ENCODE data around the gene IFT122.
A peak's percentile ranks its signal among the peaks of the same experiment; 100 is the strongest.

Gene IFT122

GRCh38 chr3:129441215-129441614 is 1.2 kb downstream of the IFT122 start:
- no peak for DNase-seq (ENCODE audit: low spot score)

DNA sequence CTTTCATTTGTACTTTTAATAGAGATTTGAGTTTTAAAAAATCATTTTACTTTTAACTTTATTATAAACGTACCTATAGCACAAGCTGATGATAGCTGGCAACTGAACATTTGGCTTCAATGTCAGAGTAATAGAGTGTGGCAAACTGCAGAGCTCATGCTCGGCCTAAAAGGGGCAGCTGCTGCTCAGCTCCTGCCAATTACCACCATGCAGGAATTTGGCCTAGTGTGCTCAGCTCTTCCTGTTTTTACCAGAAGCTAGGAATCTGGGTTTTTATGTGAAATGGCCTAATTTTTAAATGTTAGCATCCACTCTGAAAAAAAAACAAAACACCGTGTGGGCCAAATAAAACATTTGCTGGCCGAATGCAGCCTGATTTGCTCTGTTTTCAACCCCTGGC is 1.8 kb downstream of the IFT122 start:
- no peak for DNase-seq (ENCODE audit: low spot score)

GRCh38 chr3:129442486-129442885 is 2.5 kb downstream of the IFT122 start:
- no peak for DNase-seq (ENCODE audit: low spot score)

GRCh38 chr3:129442947-129443346 is 2.9 kb downstream of the IFT122 start:
- DNase-seq (ENCODE audit: low spot score) = no peak

DNA sequence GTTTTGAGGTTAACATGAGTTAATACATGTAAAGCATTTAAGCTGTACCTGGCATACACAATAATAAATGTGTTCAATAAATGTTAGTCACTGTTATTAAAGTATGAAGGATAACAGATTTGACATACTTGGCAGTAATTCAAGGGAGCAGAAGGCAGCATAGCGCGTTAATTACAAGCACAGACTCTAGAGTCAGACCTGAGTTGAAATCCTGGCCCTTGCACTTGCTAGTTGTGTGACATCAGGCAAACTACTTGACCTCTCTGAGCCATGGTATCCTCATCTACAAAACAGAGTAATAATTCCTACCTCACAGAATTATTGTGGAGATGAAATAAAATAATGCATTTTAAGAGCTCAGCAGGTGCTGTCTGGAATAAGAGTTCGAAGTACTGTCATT is 5.4 kb downstream of the IFT122 start:
- no peak for DNase-seq (ENCODE audit: low spot score)

DNA sequence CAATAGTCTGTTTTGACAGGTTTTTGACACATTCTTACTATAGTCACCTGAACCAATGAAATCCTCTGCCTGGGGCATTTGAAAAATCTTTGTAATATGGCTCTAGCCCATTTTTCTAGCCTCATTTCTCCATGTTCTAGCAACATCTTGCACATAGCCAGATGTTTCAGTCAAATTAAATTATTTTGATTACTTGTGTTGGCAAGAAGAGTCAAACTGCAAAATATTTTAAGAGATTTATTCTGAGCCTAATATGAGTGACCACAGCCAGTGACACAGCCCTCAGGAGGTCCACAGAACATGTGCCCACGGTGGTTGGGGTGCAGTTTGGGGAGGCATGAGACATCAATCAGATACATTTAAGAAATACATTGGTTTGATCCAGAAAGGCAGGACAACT is 6.9 kb downstream of the IFT122 start:
- no peak for DNase-seq (ENCODE audit: low spot score)

DNA sequence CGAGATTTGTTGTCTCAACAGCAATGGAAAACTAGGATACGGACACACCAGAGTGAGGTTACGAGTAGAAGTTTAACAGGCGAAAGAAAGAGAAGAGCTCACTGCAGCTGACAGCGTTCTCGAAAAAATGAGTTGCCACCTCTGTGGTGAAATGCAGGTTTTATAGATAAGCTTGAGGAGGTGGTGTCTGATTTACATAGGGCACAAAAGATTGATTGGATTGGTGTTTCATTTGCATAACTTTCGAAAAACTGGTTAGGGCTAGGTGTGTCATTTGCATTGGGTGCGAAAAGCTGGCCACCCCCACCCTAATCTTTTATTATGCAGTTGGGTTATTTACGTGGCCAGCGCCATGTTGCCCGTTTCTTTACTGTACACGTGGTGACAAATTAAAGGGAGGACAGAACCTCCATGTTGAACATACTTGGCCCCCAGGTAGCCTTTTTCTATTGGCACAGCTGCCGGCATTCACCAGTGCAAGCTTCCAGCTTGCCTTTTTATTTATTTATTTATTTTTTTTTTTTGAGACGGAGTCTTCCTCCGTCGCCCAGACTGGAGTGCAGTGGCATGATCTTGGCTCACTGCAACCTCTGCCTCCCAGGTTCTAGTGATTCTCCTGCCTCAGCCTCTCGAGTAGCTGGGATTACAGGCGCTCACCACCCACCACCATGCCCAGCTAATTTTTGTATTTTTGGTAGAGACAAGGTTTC is 8.3 kb downstream of the IFT122 start:
- DNase-seq (ENCODE audit: low spot score) = no peak

DNA sequence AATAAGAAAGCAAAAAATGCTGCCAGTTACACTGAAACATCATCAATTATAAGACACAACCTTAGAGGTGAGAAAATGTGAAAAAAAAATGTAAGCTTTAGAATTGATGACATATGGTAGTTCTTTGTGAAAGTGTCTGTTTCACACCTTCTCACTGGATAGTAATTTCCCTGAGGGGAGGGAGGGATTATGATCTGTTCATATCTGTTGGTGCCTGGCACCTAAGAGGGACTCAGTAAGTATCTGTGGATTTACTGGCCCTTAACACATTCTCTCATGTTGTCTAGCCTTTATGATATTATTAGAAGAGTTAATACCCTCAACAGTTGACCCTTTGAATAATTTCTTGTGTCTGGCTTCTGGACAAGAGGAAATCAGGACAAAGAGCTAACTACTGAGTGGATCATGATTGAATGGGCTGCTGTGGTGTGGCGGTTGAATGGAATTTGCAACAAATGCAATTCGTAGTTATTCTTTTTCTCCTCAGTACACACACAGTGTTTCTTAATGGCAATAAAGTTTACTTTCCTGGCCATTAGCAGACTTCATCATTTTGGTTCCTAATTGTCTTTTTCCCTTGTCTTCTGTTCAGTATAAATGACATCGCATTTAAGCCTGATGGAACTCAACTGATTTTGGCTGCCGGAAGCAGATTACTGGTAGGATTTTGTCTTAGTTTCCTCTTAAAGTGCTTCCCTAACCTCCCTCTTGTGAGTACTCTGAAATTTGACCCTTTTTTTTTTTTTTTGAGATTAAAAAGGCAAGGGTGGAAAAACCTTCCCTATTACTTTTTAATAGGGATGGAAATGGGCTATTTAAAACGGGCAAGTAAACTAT is 9.5 kb downstream of the IFT122 start:
- DNase-seq (ENCODE audit: low spot score) = no peak

DNA sequence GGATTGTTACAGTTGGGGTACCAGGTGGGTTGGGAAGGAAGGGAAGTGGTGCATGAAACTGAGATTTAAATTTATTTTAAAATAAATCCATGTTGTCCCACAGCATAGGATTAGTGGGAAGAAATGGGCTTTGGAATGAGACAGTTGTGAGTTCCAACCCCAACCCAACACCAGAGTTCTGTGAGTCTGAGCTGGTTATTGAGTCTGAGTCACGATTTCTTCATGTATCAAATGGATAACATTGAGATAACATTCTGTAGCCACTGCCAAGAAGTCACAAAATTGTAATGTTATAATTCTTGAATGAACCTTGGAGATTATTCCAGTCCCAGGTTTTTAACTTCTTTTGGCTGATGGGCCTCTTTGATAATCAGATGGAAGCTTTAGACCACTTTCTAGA is 13.7 kb downstream of the IFT122 start:
- DNase-seq (ENCODE audit: low spot score) = no peak

DNA sequence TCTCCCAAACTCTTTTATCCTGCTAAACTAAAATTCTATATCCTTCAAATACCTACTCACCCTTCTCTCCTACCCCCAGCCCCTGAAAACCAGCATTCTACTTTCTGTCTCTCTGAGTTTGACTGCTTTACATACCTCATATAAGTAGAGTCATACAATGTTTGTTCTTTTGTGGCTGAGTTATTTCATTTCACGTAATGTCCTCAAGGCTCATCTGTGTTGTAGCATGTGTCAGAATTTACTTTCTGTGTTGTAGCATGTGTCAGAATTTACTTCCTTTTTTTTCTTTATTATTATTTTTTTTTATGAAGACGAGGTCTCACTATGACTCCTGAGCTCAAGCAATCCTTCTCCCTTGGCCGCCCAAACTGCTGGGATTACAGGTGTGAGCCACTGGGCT is 20.1 kb downstream of the IFT122 start:
- no peak for DNase-seq (ENCODE audit: low spot score)

- no peak for DNase-seq (ENCODE audit: low spot score)
These were observed 20.5 kb downstream of the IFT122 start for GRCh38 chr3:129460572-129460971.

DNA sequence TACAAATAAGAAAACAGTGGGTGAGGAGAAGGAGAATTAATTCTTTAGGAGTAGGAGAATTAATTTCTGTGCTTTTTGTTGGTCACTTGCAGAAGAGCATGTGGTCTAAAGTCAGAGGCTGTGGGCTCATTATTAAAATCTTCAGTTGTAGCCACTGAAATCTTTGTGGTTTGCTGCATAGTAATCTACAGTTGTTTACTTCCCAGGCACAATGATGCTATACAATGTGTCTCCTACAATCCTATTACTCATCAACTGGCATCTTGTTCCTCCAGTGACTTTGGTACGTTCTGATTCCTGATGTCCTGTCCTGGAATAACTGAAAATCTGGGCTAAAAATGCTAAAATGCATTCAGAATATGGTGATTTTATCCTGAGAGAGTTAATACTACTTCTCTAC is 21.0 kb downstream of the IFT122 start:
- DNase-seq (ENCODE audit: low spot score) = peak; percentile 68

DNA sequence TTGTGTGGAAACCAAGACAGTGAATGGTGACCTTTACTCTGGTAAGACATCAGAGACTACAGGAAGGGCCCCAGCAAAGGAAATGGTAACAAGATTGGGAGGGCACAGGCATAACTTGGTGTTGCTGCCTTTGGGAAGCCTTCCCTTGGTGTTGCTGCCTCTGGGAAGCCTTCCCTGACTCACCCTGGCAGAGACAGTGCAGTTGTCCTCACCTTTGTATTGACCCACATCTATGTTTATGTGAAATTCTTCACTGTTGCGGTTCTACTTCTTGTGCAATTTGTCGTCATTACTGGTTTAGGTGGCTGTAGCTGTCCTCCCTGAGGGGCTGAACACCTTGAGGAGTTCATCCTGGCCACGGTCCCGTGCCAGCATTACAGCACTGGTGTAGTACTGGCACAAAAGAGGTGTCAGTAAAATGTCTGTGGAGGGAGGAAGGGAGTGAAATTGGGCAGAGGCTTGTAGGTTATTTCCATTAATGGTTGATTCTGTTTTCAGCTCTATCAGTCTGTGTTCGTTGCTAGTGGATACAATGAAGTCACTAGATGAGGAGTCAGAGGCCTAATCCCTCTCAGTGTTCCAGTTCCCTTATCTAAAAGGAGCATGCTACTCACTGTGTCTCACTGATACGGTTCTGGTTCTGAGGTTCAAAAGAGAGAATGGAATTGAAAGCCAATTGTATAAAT is 21.6 kb downstream of the IFT122 start:
- DNase-seq (ENCODE audit: low spot score) = peak; percentile 22

GRCh38 chr3:129462361-129462968 is 22.4 kb downstream of the IFT122 start:
- no peak for DNase-seq (ENCODE audit: low spot score)

GRCh38 chr3:129463094-129463493 is 23.1 kb downstream of the IFT122 start:
- DNase-seq (ENCODE audit: low spot score) = no peak

- DNase-seq (ENCODE audit: low spot score) = no peak
These were observed 23.7 kb downstream of the IFT122 start for GRCh38 chr3:129463716-129464115.

- no peak for DNase-seq (ENCODE audit: low spot score)
These were observed 27.9 kb downstream of the IFT122 start for GRCh38 chr3:129467932-129468331.

GRCh38 chr3:129469026-129469425 is 29.0 kb downstream of the IFT122 start:
- no peak for DNase-seq (ENCODE audit: low spot score)

DNA sequence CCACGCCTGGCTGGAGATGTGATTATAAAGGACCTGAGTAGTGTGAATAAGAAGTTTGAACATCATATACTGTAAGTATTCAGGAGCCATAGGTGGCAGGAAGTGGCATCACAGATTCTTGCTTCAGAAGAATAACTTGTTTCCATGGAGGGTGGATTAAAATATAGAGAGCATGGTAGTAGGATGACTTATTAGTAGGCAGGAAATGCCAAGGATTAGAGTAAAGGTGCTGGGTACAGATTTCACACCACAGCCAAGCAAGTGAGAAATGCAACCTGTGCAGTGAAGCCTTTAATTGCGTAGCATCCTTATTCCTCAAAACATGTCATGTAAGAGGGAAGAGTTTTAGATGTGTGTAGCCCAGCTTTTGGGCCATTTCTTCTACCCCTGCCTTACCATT is 30.8 kb downstream of the IFT122 start:
- DNase-seq (ENCODE audit: low spot score) = no peak

DNA sequence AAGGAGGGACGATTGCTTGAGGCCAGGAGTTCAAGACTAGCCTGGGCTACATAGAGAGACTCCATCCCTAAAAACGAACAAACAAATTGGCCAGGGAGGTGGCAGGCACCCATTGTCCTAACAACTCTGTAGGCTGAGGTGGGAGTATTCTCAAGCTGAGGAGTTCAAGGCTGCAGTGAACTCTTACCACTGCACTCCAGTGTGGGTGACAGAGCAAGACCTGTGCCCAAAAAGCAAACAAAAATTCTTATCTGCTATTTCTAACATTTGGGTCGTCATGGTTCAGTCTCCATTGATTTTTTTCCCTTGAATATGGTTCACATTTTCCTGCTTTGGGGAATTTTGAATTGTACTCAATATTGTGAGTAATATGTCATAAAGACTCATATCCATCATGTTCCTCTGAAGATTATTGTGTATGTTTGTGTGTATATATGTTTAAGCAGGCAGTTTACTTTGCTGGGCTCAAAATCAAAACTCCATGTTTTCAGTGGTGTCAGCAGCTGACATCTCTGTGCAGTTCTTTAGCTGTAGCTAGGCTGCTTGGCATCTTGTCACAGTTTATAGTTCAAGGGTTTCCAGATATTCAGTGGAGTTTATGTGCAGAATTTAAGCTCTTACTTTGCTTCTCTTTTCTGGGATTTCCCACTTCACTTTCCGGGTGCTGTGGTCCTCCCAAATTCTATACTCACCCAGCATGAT is 33.2 kb downstream of the IFT122 start:
- no peak for DNase-seq (ENCODE audit: low spot score)

- no peak for DNase-seq (ENCODE audit: low spot score)
These were observed 33.7 kb downstream of the IFT122 start for GRCh38 chr3:129473769-129474152.

All from SW480 (cell line).